GM08714 (cell line): ENCODE data around the gene HMGCS1.
A peak's percentile ranks its signal among the peaks of the same experiment; 100 is the strongest.
"Not testable (repeated sequence)": the region's sequence is repeated elsewhere in the genome, so short reads cannot be mapped to it uniquely, and the experiment has no call there.

Experiments used
- H3K4me3 ChIP-seq: fragments of 200-500 bp; sonication (Bioruptor generic); 2 replicates; pipeline ENCODE4 v1.5.1; 2014; ENCODE audit warnings: mild to moderate bottlenecking, low read length, inconsistent platforms
- ZNF274 ChIP-seq: IDR thresholded peaks from 2 replicates; pipeline ENCODE4 v1.6.1; 2012; ENCODE audit warnings: mild to moderate bottlenecking, low read depth, low read length

The HMGCS1 gene

DNA sequence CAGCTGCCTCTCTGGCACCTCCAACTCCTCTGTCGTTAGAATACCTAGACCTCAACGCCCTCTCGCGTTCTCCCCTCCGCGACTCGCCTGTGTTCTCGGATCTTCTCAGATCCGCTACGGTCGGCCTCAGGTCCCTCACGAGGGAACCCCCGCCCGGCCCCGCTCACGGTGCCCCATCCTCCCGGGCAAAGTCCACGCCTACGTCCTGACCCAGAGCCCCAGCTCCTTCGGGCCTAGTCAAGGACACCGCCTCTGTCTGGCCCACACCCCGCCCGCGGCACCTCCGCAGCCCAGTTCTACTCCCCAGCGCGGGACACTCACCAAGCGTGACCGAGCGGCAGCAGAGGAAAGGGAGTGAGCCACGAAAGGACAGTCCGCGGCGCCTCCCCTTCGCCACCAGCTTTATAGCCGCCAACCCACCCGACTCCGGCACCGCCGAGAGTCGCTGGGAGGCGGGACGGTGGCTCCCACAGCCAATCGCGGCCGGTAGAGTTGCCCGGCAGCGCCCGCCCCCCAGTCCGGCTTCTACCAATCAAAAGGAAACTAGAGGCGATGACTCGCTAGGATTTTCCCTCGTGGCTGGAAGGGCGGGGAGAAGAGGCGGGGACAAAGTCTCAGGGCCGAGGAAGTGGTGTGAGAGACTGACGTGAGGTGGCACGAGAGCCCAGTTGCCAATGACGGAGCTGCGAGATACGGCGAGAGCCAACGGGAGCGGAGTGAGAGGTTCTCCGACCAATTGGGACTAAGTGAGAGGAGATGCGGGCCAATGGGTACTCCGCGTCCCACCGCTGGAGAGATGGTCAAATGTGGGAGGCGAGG, at the start of gene HMGCS1:
HMGCS1 (minus strand) TSS at position 378 of the 819 bp plus-strand sequence. CDS start 14,447 bp downstream, outside the sequence.
- peak within 1 kb of the TSS; percentile 69 for H3K4me3 ChIP-seq
- TF ChIP-seq ZNF274, result no peak

DNA sequence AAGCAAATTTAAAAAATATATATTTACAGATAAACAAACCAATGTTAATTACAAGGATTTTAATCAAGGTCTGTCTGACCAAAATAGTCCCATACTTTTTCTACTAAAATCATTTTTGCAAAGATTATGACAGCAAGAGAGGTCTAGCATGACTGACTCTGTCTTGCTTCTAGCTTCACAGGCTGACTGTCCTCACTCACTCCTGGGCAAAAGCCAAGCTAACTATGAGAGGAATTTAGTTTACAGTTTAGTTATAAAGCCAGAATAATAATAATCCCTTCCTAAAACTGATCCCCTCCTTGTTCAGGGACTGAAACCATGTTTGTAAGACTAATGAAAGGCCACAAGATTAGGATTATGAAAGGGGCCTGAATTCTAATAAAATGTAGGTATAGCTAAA, 45.5 kb upstream of the HMGCS1 start:
- TF ChIP-seq ZNF274, result no peak

DNA sequence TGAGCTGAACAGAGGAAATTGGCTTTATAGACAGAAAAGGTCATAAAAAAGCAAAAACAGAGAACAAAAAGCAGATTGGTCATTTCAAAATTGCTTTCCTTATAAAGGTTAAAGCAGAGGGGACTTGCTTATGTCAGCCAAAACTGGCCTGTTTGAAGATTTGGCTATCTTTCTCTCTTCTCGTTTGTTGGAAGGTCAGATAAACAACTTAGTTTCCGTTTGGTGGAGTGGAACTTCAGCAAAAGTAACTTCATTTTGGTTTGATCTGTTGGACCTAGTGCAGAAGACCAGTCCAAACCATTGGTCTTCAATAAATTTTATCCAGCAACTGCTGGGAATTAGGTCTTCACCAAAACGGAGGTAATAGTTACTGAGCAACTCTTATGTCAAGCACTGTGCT, 45.1 kb upstream of the HMGCS1 start:
- H3K4me3 ChIP-seq, result no peak overlapping the region
- TF ChIP-seq ZNF274, result no peak

More for the DNA sequence above, 45.5 kb upstream of the HMGCS1 start:
- no peak overlapping the region for H3K4me3 ChIP-seq

DNA sequence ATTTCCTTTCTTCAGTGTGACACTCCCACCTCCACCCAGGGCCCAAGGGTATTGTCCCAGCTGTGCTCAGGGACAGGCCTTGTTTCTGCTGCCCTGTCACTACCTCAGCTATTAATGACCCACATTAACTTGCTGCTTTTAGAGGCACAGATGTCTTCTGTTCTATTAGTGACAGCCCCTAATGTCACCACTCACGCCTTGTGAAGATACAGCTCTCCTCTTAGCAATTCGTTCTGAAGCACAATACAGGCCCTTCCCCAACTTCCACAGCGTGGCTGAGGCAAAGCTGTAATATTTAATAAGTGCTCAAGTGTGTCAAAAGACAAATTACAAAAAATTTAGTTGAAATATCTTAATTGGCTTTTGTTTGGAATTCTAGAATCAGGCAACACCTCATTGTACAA, 44.7 kb upstream of the HMGCS1 start:
- no peak for TF ChIP-seq ZNF274
- no peak overlapping the region for H3K4me3 ChIP-seq

DNA sequence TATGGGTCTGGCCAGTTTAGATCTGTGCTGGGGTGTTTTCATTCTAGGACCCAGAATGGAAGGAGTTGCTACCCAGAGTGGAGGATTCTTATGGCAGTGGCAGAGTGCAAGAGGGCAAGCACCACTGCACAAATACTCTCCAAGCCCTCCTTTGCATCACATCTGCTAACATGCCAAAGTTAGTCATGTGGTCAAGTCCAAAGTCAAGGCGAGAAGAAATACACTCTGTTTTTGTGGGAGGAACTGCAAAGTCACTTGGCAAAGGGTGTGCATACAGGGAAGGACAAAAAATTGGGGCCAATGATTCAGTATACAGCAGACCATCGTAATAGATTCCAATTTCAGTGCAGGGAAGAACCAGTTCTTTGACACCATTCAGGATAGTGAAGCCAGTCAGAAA, 43.9 kb upstream of the HMGCS1 start:
- H3K4me3 ChIP-seq, result no peak overlapping the region
- TF ChIP-seq ZNF274, result no peak

- H3K4me3 ChIP-seq, result no peak overlapping the region
- no peak for TF ChIP-seq ZNF274
These were observed 41.6 kb upstream of the HMGCS1 start for GRCh38 chr5:43354774-43355173.

GRCh38 chr5:43353668-43354067, 40.5 kb upstream of the HMGCS1 start:
- H3K4me3 ChIP-seq, result no peak overlapping the region
- no peak for TF ChIP-seq ZNF274

DNA sequence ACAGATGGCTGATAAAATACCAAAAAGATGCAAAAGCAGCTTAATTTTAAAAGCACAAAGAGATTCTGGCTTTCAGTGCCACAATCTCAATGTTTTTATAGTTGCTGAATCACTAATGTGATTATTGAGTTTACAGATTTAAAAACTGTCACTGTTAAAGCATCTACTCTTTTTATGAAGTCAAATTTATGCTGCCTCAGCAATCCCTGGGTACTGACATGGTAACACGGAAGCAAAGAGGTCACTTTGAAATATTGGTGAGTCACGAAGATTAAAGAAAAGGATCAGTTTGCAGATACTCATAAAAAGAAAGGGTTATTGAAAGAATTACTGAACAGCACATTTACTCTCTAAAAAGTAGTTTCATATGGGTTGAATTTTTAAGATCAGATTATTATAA, 39.7 kb upstream of the HMGCS1 start:
- TF ChIP-seq ZNF274, result no peak

DNA sequence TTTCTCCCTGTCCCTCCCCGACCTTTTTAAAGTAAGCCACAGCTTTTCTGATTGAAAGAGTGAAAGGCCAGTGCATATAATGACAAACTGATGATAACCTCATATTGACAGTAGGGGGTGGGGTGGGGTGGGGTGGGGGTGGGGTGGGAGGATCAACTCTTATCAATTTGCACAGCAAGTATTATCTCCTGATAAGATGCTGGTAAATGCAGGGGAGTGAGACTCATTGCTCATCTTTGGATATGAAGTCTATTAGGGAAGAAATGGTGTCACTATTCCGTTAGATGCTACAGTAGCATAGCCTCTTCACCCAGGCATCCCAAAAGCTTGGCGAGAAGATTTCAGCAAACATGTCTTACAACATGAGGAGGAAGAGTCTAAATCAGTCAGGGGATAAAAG, 38.9 kb upstream of the HMGCS1 start:
- no peak overlapping the region for H3K4me3 ChIP-seq
- no peak for TF ChIP-seq ZNF274

More for the DNA sequence above, 39.7 kb upstream of the HMGCS1 start:
- H3K4me3 ChIP-seq, result no peak overlapping the region

DNA sequence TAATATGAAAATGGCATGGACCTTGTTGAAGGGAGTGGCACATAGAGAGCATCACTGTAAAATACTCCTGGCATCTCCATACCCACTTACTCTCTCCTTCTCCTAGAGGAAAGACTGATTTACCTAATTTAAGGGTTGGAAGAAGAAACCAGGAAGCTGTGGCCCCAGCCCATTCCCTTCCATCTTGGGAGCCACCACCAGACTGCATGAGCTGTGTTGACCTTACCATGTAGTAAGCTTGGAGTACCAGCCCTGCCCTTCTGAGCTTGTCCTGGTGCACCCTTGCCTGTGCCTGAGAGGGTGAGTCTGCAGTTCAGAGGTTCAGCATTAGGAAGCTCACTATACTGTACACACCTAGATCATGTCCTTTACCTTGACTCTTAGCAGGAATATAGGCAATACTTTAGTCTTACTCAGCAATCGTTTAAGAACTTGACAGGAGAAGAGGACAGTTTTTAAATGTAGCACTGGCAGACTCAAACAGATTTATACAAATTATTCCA, 35.7 kb upstream of the HMGCS1 start:
- no peak overlapping the region for H3K4me3 ChIP-seq
- TF ChIP-seq ZNF274, result no peak

- no peak for TF ChIP-seq ZNF274
- no peak overlapping the region for H3K4me3 ChIP-seq
These were observed 35.0 kb upstream of the HMGCS1 start for GRCh38 chr5:43348207-43348606.

GRCh38 chr5:43338862-43339261, 25.6 kb upstream of the HMGCS1 start:
- no peak overlapping the region for H3K4me3 ChIP-seq
- no peak for TF ChIP-seq ZNF274

DNA sequence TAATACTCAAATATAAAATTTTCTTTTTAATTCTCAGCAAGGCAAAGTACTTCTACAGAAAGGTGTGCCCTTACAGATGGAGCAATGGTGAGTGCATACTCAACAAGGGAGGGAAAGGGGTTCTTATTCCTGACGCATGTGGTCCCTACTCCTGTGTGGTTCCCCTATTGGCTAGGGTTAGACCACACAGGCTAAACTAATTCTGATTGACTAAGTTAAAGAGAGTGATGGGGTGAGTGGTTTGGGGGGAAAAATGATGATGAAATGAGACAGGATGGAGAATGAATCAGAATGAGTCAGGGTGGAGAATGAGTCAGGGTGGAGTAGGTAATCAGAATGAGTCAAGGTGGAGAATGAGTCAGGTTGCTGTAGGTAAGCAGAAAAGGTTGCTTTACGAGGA, 22.9 kb upstream of the HMGCS1 start:
- no peak for TF ChIP-seq ZNF274

DNA sequence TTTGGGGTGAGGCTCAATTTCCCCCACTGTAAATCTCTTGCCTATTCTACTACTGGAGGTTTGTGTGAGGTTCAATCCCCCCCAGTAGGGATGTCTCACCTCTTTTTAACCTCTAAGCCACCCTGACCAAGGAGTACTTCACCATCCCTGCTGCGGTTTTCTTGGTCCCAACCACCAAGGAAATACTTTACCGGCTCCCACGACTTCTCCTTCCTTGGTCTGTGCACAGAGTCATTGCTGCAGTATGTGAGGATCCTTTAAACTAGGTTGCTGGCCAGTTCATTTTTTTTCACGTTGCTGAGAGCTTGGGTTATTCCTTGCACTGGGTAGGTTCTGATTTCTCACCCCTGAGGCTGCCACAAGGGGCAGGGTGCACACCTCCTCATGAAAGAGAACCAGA, 22.5 kb upstream of the HMGCS1 start:
- H3K4me3 ChIP-seq, result no peak overlapping the region
- no peak for TF ChIP-seq ZNF274

More for the DNA sequence above, 22.9 kb upstream of the HMGCS1 start:
- no peak overlapping the region for H3K4me3 ChIP-seq

DNA sequence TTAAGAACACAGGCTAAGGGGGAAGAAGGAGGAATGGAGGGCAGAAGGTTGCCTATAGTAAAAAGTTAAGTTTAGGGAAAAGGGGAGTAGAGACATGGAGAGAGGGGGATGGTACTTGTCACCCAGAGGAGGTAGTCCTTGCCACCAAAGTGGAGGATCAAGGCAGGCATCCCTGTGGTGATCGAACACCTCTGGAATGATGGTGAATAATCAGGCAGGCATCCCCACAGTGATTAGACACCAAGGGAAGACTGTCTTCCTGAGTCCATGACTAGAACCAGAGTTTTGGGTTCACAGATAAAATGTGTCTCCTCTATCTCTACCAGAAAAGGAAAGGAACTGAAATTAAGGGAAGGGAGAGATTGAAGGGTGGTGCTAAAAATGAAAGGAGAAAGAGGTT, 19.2 kb upstream of the HMGCS1 start:
- no peak for TF ChIP-seq ZNF274

DNA sequence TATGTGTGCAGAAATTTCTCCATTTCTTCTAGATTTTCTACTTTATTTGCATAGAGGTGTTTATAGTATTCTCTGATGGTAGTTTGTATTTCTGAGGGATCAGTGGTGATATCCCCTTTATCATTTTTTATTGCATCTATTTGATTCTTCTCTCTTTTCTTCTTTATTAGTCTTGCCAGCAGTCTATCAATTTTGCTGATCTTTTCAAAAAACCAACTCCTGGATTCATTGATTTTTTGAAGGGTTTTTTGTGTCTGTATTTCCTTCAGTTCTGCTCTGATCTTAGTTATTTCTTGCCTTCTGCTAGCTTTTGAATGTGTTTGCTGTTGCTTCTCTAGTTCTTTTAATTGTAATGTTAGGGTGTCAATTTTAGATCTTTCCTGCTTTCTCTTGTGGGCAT, 12.4 kb upstream of the HMGCS1 start:
- H3K4me3 ChIP-seq, result not testable (repeated sequence)

More for the DNA sequence above, 19.2 kb upstream of the HMGCS1 start:
- H3K4me3 ChIP-seq, result no peak overlapping the region

- H3K4me3 ChIP-seq, result not testable (repeated sequence)
These were observed 10.3 kb upstream of the HMGCS1 start for GRCh38 chr5:43323488-43323887.
